Left forelimb (tissue), 1 donor: Measurements from ENCODE around the gene ARSB.
"Not testable (repeated sequence)": the region's sequence is repeated elsewhere in the genome, so short reads cannot be mapped to it uniquely, and the experiment has no call there.

Experiments used
- DNase-seq: peaks from one replicate; pipeline ENCODE4 v3.0.0-alpha.2; 2018; ENCODE audit warnings: low spot score

Gene ARSB

DNA sequence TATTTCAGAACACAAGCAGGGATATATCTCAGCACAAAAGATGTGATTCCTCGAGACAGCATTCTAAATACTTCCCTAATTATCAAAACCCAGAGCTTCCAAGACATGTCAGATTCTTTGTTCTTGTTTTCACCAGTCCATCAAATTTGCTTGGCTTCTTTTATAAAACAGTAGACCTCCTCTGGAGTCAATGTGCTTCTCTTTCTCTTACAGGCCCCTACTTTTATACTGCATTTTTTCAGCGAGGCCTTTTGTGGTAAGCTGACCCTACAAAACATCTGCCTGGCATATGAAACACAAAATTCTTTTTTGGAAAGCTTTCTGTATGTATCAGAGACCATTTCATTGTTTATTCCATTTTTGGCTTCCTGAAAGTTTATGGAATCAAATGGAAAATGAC lies 81.8 kb downstream of the ARSB start:
- DNase-seq: no peak

DNA sequence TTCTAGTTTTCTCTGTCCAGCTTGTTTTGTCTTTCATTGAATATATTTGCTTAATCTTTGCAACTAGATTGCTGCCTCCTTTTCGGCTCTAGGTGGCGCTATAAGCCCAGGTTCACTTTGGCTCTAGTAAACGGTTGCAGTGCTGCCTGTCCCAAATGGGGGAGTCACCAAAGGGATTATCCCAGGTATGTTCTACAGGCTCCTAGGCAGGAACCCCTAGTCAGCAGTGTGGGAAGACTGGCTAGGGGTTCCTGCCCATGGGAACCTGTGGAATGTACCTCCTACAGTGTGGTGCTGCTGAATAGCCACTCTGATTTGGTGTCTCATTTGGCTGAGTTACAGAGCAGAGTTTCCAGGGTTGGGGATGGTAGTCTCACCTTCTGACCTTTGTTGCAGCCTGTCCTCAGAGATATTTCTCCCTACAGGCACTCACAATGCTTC lies 85.2 kb downstream of the ARSB start:
- no peak for DNase-seq

DNA sequence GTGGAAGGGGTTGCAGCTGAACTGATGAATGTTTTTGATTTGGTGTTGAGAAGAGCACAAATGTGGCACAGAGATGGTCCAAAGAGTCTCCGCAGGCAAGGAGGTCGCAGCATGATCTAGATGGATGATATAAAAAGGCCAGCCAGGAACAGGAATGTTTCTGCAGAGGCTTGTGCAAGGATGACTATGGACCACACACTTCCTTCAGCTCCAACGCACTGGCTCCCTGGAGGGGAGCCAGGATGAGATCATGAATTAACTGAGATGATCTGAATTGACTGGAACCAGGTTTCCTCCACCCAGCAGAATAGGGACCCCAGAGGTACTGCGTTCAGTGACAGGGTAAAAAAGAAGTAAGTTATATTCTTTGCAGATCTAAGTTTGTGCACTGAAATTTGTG lies 89.0 kb downstream of the ARSB start:
- DNase-seq: no peak

DNA sequence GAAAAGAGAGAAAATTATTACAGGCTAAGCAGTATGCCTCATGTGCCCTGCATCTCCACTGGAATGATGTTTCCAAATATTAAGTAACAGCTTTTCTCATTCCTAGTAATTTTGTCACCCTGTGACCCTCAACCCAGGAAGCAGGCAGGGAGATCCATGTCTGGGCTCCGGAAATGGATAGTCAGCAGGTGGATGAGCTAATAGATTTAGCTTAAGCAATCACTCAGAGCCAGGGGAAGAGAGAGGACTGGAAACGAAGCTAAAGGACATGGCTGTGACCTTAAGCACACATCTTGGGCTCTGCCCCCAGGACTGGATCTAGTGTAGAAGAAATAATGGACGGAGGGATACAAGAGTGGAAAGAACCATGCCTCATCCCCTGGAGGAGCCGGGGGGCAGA lies 89.5 kb downstream of the ARSB start:
- no peak for DNase-seq

DNA sequence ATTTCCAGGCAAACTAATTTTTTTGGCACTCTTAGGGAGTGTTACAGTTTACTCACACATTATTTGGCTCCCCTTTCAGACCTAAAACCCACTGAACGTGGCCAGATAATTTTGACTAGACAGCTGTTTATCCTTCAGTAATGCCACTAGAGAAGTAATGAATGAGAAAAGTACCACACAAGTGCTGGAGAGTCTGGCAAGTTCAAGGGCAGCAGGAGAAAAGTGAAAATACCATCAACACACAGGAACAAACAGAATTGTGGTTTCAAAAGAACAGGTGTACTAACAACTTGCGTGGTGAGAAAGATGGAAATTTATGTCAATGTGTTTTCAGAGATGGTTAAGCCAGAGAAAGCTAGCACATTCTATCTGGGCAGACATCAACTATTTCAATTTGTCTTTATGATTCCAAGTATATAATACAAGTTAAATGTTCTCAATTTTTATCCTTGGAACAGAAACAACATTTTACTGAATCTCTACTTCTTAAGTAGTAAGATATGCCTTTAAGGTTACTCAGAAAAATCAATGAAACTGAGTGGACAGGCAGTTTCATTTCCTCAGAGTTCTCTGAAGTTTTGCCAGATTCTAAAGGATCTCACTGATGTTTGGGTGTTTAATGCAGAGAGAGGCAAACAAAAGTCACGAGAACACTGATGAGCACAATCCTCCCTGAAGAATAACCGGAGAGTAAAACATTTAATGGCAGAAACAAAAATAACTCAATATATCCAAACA lies 91.0 kb downstream of the ARSB start:
- DNase-seq: no peak

DNA sequence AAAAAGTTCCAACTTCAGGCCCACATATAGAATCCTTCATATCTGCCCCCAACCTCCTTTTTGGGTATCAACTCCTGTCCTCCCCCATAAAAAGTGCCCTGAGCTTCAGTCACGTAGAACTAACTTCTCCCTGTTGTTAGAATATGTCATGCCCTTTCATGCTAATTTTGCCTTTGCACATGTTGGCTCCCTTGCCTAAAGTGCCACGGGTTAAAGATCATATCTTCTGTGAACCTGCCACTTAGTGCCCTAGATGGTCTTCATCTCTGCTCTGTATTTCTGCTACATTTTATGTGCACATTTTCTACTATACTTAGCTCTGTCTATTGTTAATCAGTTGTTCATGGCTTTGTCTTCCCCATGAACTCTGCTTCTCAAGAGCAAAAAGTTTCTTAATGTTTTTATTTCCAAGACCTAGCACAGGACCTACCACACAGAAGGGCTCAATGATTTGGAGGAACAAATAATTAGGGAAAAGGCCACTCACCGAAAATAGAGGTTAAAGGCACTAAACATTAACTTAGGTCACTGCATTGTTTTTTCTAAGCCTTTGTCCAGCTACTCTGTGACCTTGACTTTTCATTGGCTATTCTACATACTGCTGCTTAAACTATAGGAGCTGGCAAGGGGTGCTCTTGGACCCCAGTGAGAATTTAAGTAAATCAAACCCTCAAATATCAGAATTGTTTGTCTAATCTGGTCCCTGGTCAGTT lies 94.3 kb downstream of the ARSB start:
- no peak for DNase-seq

DNA sequence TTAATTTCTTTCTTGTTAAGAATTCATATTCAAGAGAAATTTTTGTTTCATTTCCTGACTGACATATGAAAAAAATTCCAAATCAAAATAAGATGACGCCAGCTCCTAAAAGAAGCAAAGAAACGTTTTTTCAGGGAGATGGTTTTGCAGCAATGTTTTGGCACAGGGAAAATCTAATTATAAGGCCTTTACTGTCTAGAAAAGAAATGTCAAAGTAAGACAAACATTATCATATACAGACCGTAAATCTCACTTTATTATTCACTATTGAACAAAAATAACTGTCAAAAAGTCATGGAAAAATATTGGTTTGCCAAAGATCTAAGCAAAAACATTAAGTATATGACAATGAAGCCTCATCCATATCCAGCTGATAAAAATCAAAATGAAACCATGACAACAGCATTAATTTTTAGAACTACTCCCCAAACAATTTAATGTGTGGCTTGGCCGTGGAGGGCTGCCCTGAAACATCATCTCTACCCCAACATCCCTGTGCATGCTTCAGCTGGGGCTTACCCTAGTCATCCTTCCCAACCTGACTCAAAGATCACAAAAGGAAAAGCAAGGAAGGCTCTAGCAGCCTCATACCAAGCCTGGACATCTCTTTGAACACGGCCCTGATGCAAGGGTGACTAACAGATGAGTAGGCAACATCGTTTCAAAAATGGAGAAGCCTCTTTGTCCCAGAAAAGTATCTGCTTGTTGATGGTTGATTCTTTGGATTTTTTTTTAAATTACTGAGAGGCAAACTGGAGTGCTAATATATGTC lies 95.6 kb downstream of the ARSB start:
- no peak for DNase-seq

DNA sequence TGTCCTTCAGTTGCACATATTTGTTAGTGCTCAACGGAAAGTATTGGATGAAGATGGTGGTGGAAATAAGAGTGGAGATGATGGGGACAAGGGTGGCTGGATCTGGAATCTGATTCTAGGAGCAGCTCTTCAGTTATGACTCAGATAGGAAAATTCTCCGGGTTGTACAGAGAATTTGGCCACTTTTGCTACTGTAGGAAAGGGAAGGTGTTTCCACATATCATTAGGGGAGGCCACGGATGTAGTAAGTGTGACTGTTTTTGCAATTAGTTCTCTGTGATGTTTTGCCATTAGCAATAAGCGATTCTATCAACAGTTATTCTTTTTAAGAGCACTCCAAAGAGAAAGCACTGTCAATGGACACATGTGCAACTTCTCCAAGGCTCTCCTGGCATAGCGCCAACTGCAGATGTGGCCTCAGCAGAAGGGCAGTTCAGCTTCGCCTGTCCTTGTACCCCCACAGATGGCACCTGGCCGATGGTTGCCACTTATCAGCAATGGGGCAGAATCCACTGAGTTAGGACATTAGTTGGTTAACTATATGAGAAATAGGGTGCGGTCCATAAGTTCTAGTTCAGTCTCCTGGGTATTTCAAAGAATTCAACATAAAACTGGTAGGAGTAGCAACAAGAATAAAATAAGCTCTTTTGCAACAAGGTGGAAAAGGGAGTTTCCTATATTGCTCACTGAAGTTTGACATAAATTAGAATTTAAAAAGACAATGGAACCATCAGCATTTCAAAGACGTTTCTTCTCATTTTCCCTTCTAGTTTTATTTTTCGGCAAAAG lies 96.3 kb downstream of the ARSB start:
- no peak for DNase-seq

DNA sequence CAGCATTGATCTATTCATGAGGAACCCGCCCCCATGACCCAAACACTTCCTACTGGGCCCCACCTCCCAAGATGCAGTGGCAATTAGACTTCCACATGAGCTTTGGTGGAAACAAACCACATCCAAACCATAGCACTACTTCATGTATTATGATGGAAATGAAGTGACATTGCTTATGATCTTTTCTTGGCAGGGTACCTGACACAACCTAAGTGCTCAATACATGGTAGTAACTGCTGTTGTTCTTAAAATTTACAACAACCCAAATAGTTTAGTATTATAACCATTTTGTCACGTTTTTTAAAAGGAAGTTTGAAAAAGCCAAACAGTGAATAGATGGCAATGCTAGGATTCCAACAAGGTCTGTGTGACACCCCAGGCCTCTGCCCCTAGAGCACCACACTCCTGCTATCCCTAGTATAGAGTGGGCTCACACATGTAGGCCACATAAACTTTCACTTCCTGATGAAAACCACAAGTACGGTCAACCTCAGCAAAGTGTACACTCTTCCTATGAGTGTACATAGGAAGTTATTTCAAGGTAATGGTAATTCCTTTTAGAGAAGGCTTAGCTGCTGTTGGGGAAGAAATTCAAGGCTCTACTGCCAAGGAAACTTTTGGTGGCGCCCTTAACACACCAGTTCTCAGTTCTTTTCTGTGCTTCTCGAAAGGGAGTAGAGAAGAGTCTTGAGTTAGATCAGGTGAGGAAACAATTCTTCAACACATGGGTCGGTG lies 97.6 kb downstream of the ARSB start:
- no peak for DNase-seq

DNA sequence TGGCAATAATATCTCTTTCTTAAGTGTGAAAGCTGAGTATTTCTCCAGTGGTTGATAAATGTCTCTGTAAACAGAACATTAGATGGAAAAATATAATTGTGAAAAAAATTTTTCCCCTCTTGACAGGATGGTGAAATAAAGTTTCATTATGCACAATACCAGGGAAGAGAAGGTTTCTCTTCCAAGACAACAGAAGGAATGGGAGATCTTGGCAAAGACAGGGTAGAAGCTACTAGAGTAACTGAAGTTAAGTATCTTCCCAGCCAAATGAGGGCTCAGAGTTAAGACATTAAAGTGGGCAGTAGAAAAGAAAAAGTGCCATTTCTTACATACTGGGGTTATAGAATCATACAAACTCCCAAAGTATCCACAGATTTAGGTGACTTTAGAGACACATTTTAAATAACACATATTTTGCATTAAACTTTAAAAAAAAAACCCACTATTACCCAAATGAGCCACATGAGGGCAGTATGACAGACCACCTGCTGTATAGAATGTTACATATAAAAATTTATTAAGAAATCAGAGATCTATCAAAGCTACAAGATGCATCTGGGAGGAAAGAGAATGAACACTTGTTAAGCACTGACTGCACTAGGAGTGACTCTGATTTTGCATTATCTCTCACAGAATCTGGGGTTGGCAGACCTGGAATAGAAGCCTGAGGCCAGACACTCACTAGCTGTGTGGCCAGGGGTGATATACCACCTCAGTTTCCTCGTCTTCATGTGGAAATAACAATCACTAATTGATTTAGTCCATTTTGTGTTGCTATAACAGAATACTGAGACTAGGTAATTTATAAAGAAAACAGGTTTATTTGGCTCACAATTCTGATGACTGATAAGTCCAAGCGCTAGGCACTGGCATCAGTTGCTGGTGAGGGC lies 98.5 kb downstream of the ARSB start:
- no peak for DNase-seq

DNA sequence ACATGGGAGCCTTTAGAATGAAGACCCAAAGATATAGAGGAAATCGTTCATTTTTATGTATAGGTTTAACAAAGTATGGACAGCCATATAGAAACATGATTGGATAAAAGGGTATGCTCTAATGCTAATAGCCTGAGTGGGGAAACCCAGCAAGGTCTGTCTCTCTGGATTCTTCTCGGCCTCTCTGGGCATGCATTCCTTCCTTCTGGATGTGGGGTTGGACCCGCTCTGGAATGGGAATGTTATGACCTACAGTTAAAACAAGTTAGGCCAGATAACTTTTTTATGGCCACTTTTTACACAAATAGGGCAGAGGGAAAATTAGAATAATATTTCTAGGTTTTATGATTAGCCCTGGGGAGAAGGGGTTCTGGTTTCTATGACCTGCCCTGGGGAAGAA lies 103.2 kb downstream of the ARSB start:
- no peak for DNase-seq

DNA sequence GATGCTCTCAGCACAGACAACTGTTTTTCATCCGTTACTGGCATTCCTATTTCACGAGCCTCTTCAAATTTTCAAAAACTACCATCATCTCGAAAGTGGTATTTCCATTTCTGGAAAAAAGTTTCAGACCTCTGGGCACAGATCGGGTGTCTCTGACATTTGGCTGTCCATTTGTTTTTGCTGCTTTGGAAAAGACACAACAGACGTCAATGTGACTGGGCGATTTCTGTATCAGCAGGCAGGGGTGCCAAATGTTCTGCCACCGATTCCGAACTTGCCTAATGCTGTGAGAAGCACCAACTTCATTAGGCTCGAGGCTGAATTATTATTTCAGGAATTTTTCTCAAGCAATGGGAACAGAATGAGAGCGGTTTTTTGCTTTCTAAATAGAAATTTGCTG lies 105.6 kb downstream of the ARSB start:
- no peak for DNase-seq

DNA sequence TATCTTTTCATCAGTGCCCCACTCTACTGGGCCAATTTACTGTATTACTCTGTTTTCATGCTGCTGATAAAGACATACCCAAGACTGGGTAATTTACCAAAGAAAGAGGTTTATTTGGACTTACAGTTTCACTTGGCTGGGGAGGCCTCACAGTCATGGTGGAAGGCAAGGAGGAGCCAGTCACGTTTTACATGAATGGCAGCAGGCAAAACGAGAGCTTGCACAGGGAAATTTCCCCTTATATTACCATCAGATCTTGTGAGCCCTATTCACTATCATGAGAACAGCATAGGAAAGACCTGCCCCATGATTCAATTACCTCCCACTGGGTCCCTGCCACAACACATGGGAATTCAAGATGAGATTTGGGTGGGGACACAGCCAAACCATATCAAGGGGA lies 119.0 kb downstream of the ARSB start:
- not testable (repeated sequence) for DNase-seq

DNA sequence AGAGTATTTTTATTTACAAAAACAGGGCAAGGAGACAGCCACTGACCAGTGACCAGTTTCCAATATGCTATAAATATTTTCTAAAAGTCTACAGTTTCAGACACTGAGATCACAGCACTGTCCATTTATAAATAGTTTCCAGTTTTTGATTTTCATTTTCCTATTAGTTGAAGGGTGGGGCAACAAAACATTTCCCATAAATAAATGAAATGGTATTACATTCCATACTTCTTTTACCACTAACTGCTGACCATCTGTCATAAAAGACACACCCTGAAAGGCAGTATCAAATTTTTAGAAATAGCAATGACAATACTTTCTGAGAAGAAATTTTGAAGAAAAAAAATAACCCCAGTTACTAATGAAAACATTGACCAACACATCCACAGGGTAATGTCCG lies 126.7 kb downstream of the ARSB start:
- DNase-seq: no peak

DNA sequence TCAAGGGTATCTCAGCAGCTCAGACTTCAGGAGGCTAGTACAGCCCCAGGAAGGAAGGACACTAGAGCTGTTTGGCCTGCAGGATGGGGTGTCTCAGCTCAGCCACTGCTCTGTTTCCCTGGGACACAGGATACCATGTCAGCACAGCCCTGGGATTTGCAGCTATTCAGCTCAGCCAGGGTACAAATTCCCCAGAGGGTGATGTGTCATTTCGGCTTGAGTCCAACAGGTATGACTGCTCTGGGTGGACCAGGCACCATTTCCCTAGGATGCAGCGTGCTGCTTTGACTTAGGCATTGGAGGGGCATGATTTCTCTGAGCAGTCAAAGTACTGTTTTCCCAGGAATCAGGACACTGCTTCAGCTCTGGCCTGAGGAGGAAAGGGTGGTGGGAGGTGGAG lies 130.1 kb downstream of the ARSB start:
- no peak for DNase-seq

DNA sequence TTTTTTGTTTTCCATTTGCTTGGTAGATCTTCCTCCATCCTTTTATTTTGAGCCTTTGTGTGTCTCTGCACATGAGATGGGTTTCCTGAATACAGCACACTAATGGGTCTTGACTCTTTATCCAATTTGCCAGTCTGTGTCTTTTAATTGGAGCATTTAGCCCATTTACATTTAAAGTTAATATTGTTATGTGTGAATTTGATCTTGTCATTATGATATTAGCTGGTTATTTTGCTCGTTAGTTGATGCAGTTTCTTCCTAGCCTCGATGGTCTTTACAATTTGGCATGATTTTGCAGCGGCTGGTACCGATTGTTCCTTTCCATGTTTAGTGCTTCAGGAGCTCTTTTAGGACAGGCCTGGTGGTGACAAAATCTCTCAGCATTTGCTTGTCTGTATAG lies 133.2 kb downstream of the ARSB start:
- DNase-seq: not testable (repeated sequence)

DNA sequence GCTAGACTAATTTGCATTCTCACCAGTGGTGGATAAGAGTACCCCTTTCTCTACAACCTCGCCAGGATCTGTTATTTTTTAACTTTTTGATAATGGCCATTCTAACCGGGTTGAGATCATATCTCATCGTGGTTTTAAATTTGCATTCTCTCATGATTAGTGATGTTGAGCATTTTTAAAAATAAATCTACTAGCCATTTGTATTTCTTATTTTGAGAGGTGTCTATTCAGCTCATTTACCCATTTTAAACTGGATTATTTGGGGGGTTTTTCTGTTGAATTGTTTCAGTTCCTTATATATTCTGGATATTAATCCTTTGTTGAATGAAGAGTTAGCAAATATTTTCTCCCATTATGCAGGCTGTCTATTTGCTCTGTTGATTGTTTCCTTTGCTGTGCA lies 139.6 kb downstream of the ARSB start:
- DNase-seq: no peak

DNA sequence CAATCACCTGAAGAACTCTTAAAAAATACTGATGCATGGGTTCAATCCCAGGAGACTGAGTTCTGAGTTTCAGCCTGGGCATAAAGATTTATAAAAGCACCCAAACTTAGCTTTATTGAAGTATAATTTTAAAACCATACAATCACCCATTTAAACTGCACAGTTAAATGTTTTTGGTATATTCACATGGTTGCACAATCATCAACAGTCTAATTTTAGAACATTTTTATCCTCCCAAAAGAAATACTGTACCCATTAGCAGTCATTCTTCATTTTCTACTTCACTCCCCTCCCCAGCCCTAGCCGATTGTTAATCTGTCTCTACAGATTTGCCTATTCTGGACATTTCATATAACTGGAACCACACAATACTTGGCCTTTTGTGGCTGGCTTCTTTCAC lies 141.7 kb downstream of the ARSB start:
- DNase-seq: no peak

DNA sequence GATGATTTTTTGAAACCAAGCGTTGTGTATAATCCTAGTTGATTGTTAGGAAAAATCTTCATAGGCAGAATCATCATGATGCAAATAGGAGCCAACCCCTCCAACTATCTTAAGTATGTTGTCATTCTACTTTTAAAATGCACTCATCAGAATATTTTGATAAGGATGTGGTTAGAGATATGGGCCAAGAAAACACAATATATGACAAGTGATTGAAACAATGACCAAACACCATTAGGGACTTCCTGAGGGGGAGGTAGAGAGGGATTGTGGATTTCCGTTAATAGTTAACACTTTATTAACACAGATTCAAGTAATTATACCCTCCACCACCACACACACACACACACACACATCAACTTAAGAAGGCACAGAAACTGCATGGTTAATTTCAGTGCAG lies 143.3 kb downstream of the ARSB start:
- DNase-seq: no peak

DNA sequence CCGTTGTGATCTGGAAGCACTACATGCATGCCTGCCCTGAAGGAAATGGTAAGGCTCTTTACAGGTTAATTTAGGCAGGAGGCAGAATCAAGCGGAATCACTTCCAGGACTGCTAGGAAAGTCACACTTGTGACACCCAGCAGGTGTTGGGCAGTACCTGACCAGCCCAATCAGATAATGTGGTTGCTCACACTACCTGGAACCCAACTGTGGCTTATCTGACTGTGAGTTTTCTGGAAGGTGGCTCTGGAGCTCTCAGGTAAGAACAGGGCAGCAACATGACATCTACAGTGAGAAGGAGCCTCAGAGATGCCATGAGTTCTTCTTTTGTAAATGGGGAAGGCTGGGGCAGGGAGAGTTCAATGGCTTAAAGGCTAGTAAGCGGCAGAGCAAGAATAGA lies 146.4 kb downstream of the ARSB start:
- DNase-seq: no peak

DNA sequence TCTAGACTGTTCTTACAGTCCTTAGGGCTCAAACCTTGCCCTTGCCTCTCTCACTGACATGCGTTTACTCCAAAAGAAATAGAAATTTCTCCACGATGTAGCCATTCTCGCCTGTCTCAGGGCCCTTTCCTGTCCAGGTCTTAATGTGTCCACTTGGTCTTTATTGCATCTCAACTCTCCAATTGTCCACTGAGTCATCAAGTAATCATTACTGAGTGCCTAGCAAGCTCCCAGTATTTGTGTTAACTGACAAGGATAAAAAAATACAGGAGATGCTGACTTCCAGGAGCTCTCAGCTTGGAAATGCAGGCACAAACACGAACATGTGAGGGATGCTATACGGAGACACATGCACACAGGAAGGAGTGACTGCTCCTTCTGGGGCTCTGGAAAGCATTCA lies 147.3 kb downstream of the ARSB start:
- DNase-seq: no peak
